CD8-positive, alpha-beta memory T cell (primary cell): Measurements from ENCODE around the gene WDR45. TPM values are rescaled to one million over a fixed set of nuclear protein-coding genes. Genes with fewer than 3 reads are reported as not detected.

Experiments used
- CTCF ChIA-PET: fragments of 350-600 bp; sonication (Branson Sonifier 250); formaldehyde crosslinking; loops from one replicate; lab custom pipeline; 2021; ENCODE audit warnings: antibody characterized with exemption; lab: Charles Lee
- POLR2A ChIA-PET: fragments of 350-600 bp; sonication (Branson Sonifier 250); formaldehyde crosslinking; loops from one replicate; lab custom pipeline; 2021; ENCODE audit warnings: antibody characterized with exemption; lab: Charles Lee
- DNase-seq, 5 donors: peaks; one replicate each; pipeline versions ENCODE4 v3.0.0 to v3.0.0-alpha.2; 2020 to 2022; ENCODE audit warnings: mixed read lengths in 1 of 5
- H3K27ac ChIP-seq: one replicate; pipeline ENCODE4 v1.7.0; 2013; ENCODE audit warnings: low read depth, mild to moderate bottlenecking, low read length, moderate library complexity
- H3K27me3 ChIP-seq: 2 replicates; pipeline ENCODE4 v1.7.0; 2013; ENCODE audit warnings: low read length, mild to moderate bottlenecking; ENCODE audit not compliant: insufficient read depth, poor library complexity, severe bottlenecking
- H3K36me3 ChIP-seq: 2 replicates; pipeline ENCODE4 v1.7.0; 2013; ENCODE audit warnings: mild to moderate bottlenecking, low read length, moderate library complexity; ENCODE audit not compliant: insufficient read depth
- H3K4me1 ChIP-seq: 2 replicates; pipeline ENCODE4 v1.7.0; 2013; ENCODE audit warnings: mild to moderate bottlenecking, low read length, moderate library complexity; ENCODE audit not compliant: insufficient read depth
- H3K4me3 ChIP-seq: 2 replicates; pipeline ENCODE4 v1.7.0; 2013; ENCODE audit warnings: mild to moderate bottlenecking, low read length
- H3K9me3 ChIP-seq: 2 replicates; pipeline ENCODE4 v1.7.0; 2013; ENCODE audit warnings: mild to moderate bottlenecking, low read length
- H3K27ac Mint-ChIP-seq, 8 donors: one replicate each; pipeline ENCODE4 v1.8.0; 2020 to 2021; ENCODE audit warnings: mixed read lengths in 8 of 8, mild to moderate bottlenecking in 6 of 8, inconsistent platforms in 3 of 8, moderate library complexity in 3 of 8
- H3K27me3 Mint-ChIP-seq, 2 donors: one replicate each; pipeline ENCODE4 v1.8.0; 2020 to 2021; ENCODE audit warnings: mixed read lengths in 2 of 2, mild to moderate bottlenecking in 1 of 2, moderate library complexity in 1 of 2
- H3K36me3 Mint-ChIP-seq, 3 donors: one replicate each; pipeline ENCODE4 v1.8.0; 2020 to 2021; ENCODE audit warnings: mixed read lengths in 3 of 3, inconsistent platforms in 1 of 3, mild to moderate bottlenecking in 1 of 3
- H3K4me1 Mint-ChIP-seq, 3 donors: one replicate each; pipeline ENCODE4 v1.8.0; 2020 to 2021; ENCODE audit warnings: mixed read lengths in 3 of 3, inconsistent platforms in 1 of 3, mild to moderate bottlenecking in 1 of 3
- H3K4me3 Mint-ChIP-seq, 7 donors: one replicate each; pipeline ENCODE4 v1.8.0; 2020 to 2021; ENCODE audit warnings: mixed read lengths in 7 of 7, mild to moderate bottlenecking in 6 of 7, moderate library complexity in 4 of 7, inconsistent platforms in 2 of 7
- H3K9me3 Mint-ChIP-seq, 5 donors: one replicate each; pipeline ENCODE4 v1.8.0; 2020 to 2022; ENCODE audit warnings: mixed read lengths in 5 of 5, mild to moderate bottlenecking in 3 of 5, moderate library complexity in 2 of 5, inconsistent platforms in 1 of 5
- polyA plus RNA-seq: library from polyadenylated mRNA; unstranded; fragments of 300-500 nt; fragmentation: Illumina TruSeq; gene quantifications from one replicate; pipeline ENCODE4 v1.2.3, GENCODE V29; 2021
- total RNA-seq, 2 experiments: library from RNA; stranded (reverse); gene quantifications; one replicate each; pipeline ENCODE4 v1.2.3, GENCODE V29; 2021

The WDR45 gene
- total and polyA plus RNA-seq, 3 experiments from 2014 or later = 41.4 to 56.9 (median 46.2) TPM

DNA sequence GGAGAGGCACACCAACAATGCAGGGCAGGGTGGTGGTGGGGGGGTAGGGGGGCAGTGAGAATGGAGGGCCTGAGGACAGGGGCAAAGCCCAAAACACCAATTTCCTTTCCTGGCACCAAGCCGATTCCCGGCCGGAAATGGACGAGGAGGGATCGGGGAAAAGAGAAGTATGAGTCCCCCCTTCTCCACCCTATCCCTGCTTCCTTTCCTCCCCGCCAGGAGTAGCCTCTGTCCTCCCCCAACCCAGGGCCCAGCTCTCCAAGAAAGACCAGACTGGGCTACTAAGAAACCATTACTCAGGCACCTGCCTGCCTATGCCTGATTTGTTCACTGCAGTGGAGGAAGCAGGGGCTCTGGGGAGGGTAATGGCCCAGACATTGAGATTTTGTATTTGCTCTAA, 20.5 kb downstream of the WDR45 start:
- Mint-ChIP-seq H3K4me3 (no peak overlapping the region), H3K9me3 (no peaks in the 10 kb centered on the region), H3K27ac (peak overlapping the region in 1 of 8 donors; percentile 43), H3K4me1 (peaks cover 16 to 27% (median 19%) of the 10 kb centered on the region in 3 donors), H3K27me3 (peaks cover 0 to 10% of the 10 kb centered on the region in 2 donors), H3K36me3 (peaks cover 0 to 12% (median 0%) of the 10 kb centered on the region in 3 donors)
- no peak overlapping the region for H3K4me3 ChIP-seq
- POLR2A ChIA-PET = no interaction called here
- no peak overlapping the region for H3K27ac ChIP-seq
- DNase-seq = no peak
- no peaks in the 10 kb centered on the region for H3K36me3 ChIP-seq
- peaks cover 10% of the 10 kb centered on the region for H3K4me1 ChIP-seq
- H3K27me3 ChIP-seq = no peaks in the 10 kb centered on the region
- CTCF ChIA-PET = no interaction called here
- H3K9me3 ChIP-seq = no peaks in the 10 kb centered on the region

DNA sequence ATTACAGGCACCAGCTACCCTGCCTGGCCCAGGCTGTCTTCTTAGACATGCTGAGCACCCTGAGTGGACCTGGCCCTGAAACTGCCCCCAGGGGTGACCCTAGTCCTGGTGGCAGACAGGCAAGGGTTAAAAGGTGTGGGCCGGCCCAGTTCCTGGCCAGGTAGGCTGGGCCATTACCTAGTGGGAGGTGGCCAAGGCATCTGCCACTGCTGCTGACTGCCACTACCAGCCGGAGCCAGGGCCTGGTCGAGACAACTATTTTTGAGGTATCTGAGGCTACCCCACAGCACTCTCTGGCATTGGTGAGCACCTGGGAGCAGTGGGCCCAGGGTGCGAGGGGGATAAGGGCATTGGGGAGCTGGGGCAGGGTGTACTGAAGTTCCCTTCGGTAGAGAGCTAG, 20.9 kb downstream of the WDR45 start, which contains the start of gene CCDC120:
Gene CCDC120, plus strand, starts transcription at position 206 of the 400 bp plus-strand sequence. CDS start 3,043 bp downstream, outside the sequence.
- H3K4me3 ChIP-seq = no peak within 1 kb of the TSS
- no peaks in the 10 kb centered on the region for H3K9me3 ChIP-seq
- Mint-ChIP-seq H3K4me1 (peaks cover 19 to 31% (median 23%) of the 10 kb centered on the region in 3 donors), H3K4me3 (no peak within 1 kb of the TSS), H3K27me3 (peaks cover 0 to 10% of the 10 kb centered on the region in 2 donors), H3K27ac (peak within 1 kb of the TSS in 3 of 8 donors; percentile 42 to 47 (median 43)), H3K36me3 (peaks cover 0 to 12% (median 0%) of the 10 kb centered on the region in 3 donors), H3K9me3 (no peaks in the 10 kb centered on the region)
- CTCF ChIA-PET = no interaction called here
- no peak within 1 kb of the TSS for H3K27ac ChIP-seq
- no peaks in the 10 kb centered on the region for H3K27me3 ChIP-seq
- no peak for DNase-seq
- peaks cover 14% of the 10 kb centered on the region for H3K4me1 ChIP-seq
- POLR2A ChIA-PET = no interaction called here
- no peaks in the 10 kb centered on the region for H3K36me3 ChIP-seq

DNA sequence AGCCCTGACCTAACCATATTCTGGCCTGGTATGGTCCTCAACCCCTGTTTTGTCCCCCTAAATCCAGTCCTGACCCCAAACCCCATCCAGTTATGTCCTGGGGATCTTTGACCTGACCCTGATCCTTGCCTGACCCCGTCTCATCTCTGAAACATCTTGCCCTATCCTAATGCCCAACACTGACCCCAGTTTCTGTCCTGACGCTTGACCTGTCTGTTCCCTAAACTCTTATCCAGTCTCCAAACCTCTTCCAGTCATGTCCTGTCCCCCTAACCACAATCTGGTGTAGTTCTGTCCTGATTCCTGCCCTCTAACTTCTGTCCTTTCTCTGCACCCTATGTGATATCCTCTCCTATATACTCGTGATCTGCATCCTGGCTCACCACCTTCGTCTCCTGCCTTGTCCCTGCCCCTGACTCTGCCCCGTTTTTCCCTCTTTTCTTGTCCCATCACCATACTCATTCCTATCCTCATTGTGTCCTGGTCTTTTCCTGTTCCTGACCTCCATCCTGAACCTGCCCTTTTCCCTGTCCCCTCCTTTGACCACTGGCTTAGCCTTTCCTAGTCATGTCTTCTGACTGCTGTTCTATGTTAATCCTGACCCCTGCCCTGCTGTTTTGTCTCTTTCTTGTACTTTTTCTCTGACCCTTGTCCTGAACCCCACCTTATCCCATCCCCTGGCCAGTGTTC, 25.5 kb downstream of the WDR45 start:
- H3K27ac ChIP-seq = peak overlapping the region; percentile 51
- Mint-ChIP-seq H3K4me1 (peaks cover 22 to 41% (median 32%) of the 10 kb centered on the region in 3 donors), H3K27me3 (peaks cover 0 to 9% of the 10 kb centered on the region in 2 donors), H3K36me3 (peaks cover 0 to 1% (median 0%) of the 10 kb centered on the region in 3 donors), H3K4me3 (peak overlapping the region; percentile 79 to 95 (median 85)), H3K27ac (peak overlapping the region; percentile 56 to 96 (median 92)), H3K9me3 (no peaks in the 10 kb centered on the region)
- ChIA-PET CTCF (no interaction called here), POLR2A (no interaction called here)
- DNase-seq = no peak
- no peaks in the 10 kb centered on the region for H3K9me3 ChIP-seq
- H3K4me1 ChIP-seq = peaks cover 14% of the 10 kb centered on the region
- H3K4me3 ChIP-seq = peak overlapping the region; percentile 41
- H3K36me3 ChIP-seq = no peaks in the 10 kb centered on the region
- no peaks in the 10 kb centered on the region for H3K27me3 ChIP-seq

DNA sequence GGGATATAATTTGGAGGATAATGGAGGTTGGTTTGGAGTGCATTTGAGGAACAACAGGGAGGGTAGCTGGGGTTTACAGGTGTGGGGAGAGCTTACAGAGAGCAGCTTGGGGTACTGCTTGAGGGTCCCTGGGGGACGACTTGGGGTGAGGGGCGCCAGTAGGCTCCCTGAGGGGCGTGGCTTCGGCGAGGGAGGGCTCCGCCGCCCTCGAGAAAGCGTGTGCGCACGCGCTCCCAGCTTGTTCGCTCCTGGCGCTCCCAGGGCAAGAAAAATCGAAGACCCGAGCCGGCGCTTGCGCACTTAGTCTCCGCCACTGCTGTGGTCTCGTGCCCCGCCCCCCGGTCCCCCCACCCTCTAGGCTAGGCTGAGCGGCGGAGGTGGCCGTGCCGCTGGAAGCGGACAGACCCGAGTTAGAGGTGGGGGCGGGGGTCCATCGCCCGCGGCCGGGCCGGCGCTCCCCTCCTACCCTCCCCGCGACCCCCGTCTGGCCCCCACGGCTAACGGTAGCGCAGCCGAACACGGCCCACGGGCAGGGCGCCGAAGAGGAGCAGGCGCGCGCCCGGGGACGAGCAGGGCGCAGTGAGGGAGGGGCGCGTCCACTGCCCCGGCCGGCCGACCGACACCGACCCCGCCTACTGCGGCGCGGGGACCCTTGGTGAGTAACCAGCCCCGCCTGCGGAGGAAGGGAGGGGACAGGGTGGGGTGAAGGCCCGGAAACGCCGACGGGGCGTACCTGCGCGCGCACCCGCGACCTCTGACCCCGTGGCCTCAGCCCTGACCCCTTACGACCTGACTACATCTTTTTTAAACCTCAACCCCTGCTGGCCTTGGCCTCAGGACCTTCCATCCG, 26.2 kb downstream of the WDR45 start:
- peak overlapping the region; percentile 41 for H3K4me3 ChIP-seq
- H3K27me3 ChIP-seq = no peaks in the 10 kb centered on the region
- ChIA-PET POLR2A (interaction anchor here (0.8 kb wide), 1 partner anchor 95 kb away, joined by 5 read pairs; the partner anchor contains the start of gene OTUD5), CTCF (interaction anchor here (0.7 kb wide), 1 partner anchor 10 kb away, joined by 3 read pairs; no protein-coding TSS in a partner anchor)
- H3K9me3 Mint-ChIP-seq = no peaks in the 10 kb centered on the region
- peak overlapping the region; percentile 56 to 96 (median 94) for H3K27ac Mint-ChIP-seq
- H3K9me3 ChIP-seq = no peaks in the 10 kb centered on the region
- peak overlapping the region; percentile 51 for H3K27ac ChIP-seq
- peak; percentile 37 to 79 (median 51) for DNase-seq
- H3K4me1 ChIP-seq = peaks cover 14% of the 10 kb centered on the region
- no peaks in the 10 kb centered on the region for H3K36me3 ChIP-seq
- H3K27me3 Mint-ChIP-seq = peaks cover 0 to 9% of the 10 kb centered on the region in 2 donors
- peaks cover 0 to 1% (median 0%) of the 10 kb centered on the region in 3 donors for H3K36me3 Mint-ChIP-seq
- peaks cover 22 to 41% (median 32%) of the 10 kb centered on the region in 3 donors for H3K4me1 Mint-ChIP-seq
- peak overlapping the region; percentile 79 to 95 (median 85) for H3K4me3 Mint-ChIP-seq

DNA sequence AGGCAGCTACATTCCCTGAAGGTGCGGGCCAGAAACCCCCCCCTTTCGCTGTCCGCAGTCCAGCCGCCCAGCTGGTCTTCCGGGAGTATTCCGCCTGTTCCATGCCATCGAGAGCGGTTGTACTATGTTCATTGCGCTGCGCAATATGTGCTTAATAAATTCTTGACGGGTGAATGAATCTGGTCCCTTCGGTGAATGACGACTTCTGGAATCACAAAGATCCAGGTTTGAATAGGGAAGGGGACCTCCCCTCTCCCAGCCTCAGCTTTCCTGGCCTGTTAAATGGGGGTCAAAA, 35.8 kb downstream of the WDR45 start:
- DNase-seq = no peak
- Mint-ChIP-seq H3K27me3 (peaks cover 0 to 9% of the 10 kb centered on the region in 2 donors), H3K36me3 (peaks cover 0 to 12% (median 0%) of the 10 kb centered on the region in 3 donors), H3K9me3 (no peaks in the 10 kb centered on the region), H3K4me1 (peaks cover 32 to 36% (median 34%) of the 10 kb centered on the region in 3 donors), H3K27ac (peak overlapping the region; percentile 86 to 96 (median 93)), H3K4me3 (peak overlapping the region; percentile 76 to 90 (median 86))
- Histone ChIP-seq H3K4me1 (peaks cover 11% of the 10 kb centered on the region), H3K27ac (peak overlapping the region; percentile 84), H3K9me3 (no peaks in the 10 kb centered on the region), H3K36me3 (peaks cover 3% of the 10 kb centered on the region), H3K4me3 (no peak overlapping the region), H3K27me3 (no peaks in the 10 kb centered on the region)
- CTCF ChIA-PET = interaction anchor here (1.1 to 1.3 kb wide), 4 partner anchors 9 to 153 kb away, joined by 3 to 6 read pairs (median 3); no protein-coding TSS in a partner anchor
- POLR2A ChIA-PET = interaction anchor here (0.8 kb wide), 1 partner anchor 123 kb away, joined by 3 read pairs; no protein-coding TSS in a partner anchor

- ChIA-PET POLR2A (interaction anchor here (0.6 to 1.3 kb wide), 8 partner anchors 14 to 367 kb away, joined by 3 to 13 read pairs (median 6); partner anchors contain the start of gene GRIPAP1), CTCF (interaction anchor here (0.7 to 1.3 kb wide), 6 partner anchors 10 to 152 kb away, joined by 3 to 6 read pairs (median 3); partner anchors contain the start of gene KCND1)
- peak; percentile 90 to 98 (median 94) for DNase-seq
- Histone ChIP-seq H3K27ac (peak within 1 kb of the TSS; percentile 84), H3K36me3 (peaks cover 3% of the 10 kb centered on the region), H3K4me3 (peak within 1 kb of the TSS; percentile 56), H3K27me3 (no peaks in the 10 kb centered on the region), H3K4me1 (peaks cover 11% of the 10 kb centered on the region), H3K9me3 (no peaks in the 10 kb centered on the region)
- H3K27me3 Mint-ChIP-seq = peaks cover 0 to 11% of the 10 kb centered on the region in 2 donors
- H3K36me3 Mint-ChIP-seq = peaks cover 0 to 17% (median 0%) of the 10 kb centered on the region in 3 donors
- peak within 1 kb of the TSS; percentile 89 to 98 (median 96) for H3K27ac Mint-ChIP-seq
- peak within 1 kb of the TSS; percentile 84 to 94 (median 88) for H3K4me3 Mint-ChIP-seq
- H3K4me1 Mint-ChIP-seq = peaks cover 34 to 36% (median 34%) of the 10 kb centered on the region in 3 donors
- H3K9me3 Mint-ChIP-seq = no peaks in the 10 kb centered on the region
Observed at GRCh38 chrX:49043220-49043986, 36.3 kb downstream of the WDR45 start, which contains the start of gene TFE3. Gene TFE3 (minus strand): TSS chrX:49043357. CDS start chrX:49043226, 131 bp downstream.
